Tibial nerve (tissue), 4 donors: ENCODE measurements around the gene TGFB1I1. TPM values are rescaled to one million over a fixed set of nuclear protein-coding genes. Genes with fewer than 3 reads are reported as not detected.

Source experiments
- DNase-seq, 2 donors: peaks; one replicate each; pipeline ENCODE4 v3.0.0-alpha.2; 2019; ENCODE audit warnings: low spot score in 2 of 2
- H3K27ac ChIP-seq, 4 donors: fragments of 200-600 bp; sonication (generic) in 3 of 4; one replicate each; pipeline ENCODE4 v1.5.1; 2017 to 2019; ENCODE audit warnings: mild to moderate bottlenecking in 1 of 4
- H3K27me3 ChIP-seq, 2 donors: fragments of 200-600 bp; sonication (generic) in 1 of 2; one replicate each; pipeline versions ENCODE4 v1.5.1 to v1.6.0; 2017 to 2019
- H3K36me3 ChIP-seq, 3 donors: fragments of 200-600 bp; sonication (generic); one replicate each; pipeline ENCODE4 v1.5.1; 2018 to 2019
- H3K4me1 ChIP-seq, 4 donors: fragments of 200-600 bp; sonication (generic) in 3 of 4; one replicate each; pipeline ENCODE4 v1.5.1; 2017 to 2019
- H3K4me3 ChIP-seq, 4 donors: fragments of 200-600 bp; sonication (generic) in 3 of 4; one replicate each; pipeline ENCODE4 v1.5.1; 2017 to 2019; ENCODE audit warnings: mild to moderate bottlenecking in 1 of 4, moderate library complexity in 1 of 4
- H3K9me3 ChIP-seq, 4 donors: fragments of 200-600 bp; sonication (generic) in 3 of 4; one replicate each; pipeline ENCODE4 v1.5.1; 2017 to 2019
- EP300 ChIP-seq, 2 donors: sonication (generic); formaldehyde crosslinking; IDR thresholded peaks; one replicate each; pipeline ENCODE4 v1.6.1; 2017; ENCODE audit warnings: antibody characterized with exemption in 2 of 2, mild to moderate bottlenecking in 1 of 2
- POLR2A ChIP-seq, 2 donors: fragments of 450-650 bp; IDR thresholded peaks; one replicate each; pipeline ENCODE4 v1.6.1; 2017; ENCODE audit warnings: antibody characterized with exemption in 2 of 2, mild to moderate bottlenecking in 2 of 2, moderate library complexity in 2 of 2
- whole genome bisulfite sequencing, 2 donors: methylation state at CpG; one replicate each; pipeline ENCODE4 v1.1.5; 2018; 5-methylcytosine and 5-hydroxymethylcytosine counted together
- total RNA-seq, 4 donors: library from RNA; depleted of rRNA; stranded (reverse); fragments of >200 nt; gene quantifications; one replicate each; pipeline ENCODE4 v1.1.0, GENCODE V29; 2016
- TF ChIP-seq, protein P1 (sequence below), 5 experiments: fragments of 200-600 bp in 3 of 5; fragments of 450-650 bp in 2 of 5; sonication (generic) in 3 of 5; IDR thresholded peaks; one replicate each; pipeline ENCODE4 v1.5.1; 2016 to 2019; ENCODE audit warnings: antibody characterized with exemption in 5 of 5, mild to moderate bottlenecking in 3 of 5, moderate library complexity in 2 of 5

The TGFB1I1 gene
- total RNA-seq = 10 to 100 TPM; 29.3 to 68.7 (median 53.5) TPM

- Histone ChIP-seq H3K27ac (peak within 1 kb of the TSS; percentile 88 to 98 (median 96)), H3K36me3 (peaks cover 0 to 43% (median 4%) of the 10 kb centered on the region in 3 donors), H3K4me1 (peaks cover 0 to 48% (median 12%) of the 10 kb centered on the region in 4 donors), H3K27me3 (no peaks in the 10 kb centered on the region), H3K4me3 (peak within 1 kb of the TSS; percentile 52 to 83 (median 65)), H3K9me3 (no peaks in the 10 kb centered on the region)
- DNase-seq = peak; percentile 40 to 44
- TF ChIP-seq, protein P1, sequence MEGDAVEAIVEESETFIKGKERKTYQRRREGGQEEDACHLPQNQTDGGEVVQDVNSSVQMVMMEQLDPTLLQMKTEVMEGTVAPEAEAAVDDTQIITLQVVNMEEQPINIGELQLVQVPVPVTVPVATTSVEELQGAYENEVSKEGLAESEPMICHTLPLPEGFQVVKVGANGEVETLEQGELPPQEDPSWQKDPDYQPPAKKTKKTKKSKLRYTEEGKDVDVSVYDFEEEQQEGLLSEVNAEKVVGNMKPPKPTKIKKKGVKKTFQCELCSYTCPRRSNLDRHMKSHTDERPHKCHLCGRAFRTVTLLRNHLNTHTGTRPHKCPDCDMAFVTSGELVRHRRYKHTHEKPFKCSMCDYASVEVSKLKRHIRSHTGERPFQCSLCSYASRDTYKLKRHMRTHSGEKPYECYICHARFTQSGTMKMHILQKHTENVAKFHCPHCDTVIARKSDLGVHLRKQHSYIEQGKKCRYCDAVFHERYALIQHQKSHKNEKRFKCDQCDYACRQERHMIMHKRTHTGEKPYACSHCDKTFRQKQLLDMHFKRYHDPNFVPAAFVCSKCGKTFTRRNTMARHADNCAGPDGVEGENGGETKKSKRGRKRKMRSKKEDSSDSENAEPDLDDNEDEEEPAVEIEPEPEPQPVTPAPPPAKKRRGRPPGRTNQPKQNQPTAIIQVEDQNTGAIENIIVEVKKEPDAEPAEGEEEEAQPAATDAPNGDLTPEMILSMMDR (IDR thresholded peaks at IDR 0.05) = no peak
- TF ChIP-seq EP300 (IDR thresholded peaks at IDR 0.05) (no peak), POLR2A (IDR thresholded peaks at IDR 0.05) (no peak)
- 0 to 1% methylated on average over 33 to 46 of the region's 63 CpGs for WGBS, 2 donors
Observed at GRCh38 chr16:31471875-31472708, at the start of gene TGFB1I1. Gene TGFB1I1, plus strand, starts transcription at chr16:31472152. Its CDS starts 37 bp downstream, at chr16:31472189.

DNA sequence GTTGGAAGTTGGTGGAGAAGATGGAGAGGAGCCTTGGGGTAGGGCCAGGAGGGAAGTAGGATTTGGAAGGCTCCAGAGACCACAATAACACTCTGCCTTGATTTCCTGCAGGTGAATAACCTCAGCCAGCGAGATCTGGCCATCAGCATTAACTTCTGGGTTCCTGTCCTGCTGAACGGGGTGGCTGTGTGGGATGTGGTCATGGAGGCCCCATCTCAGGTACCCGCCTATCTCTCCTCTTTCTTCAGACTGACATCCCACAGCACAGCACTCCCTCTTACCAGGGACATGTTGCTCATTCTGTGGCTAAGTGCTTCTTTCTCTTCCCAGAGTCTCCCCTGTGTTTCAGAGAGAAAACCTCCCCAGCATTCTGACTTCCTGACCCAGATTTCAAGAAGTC, 48.7 kb upstream of the TGFB1I1 start:
- TF ChIP-seq, protein P1 (IDR thresholded peaks at IDR 0.05) = no peak
- TF ChIP-seq POLR2A (IDR thresholded peaks at IDR 0.05) = no peak
- TF ChIP-seq EP300 (IDR thresholded peaks at IDR 0.05) = no peak
- Histone ChIP-seq H3K4me3 (no peak overlapping the region), H3K36me3 (no peaks in the 10 kb centered on the region), H3K27me3 (no peaks in the 10 kb centered on the region), H3K9me3 (no peaks in the 10 kb centered on the region), H3K27ac (no peak overlapping the region), H3K4me1 (peaks cover 0 to 10% (median 4%) of the 10 kb centered on the region in 4 donors)
- DNase-seq = no peak
- WGBS, 2 donors = 68 to 71% methylated on average over 3 of the region's 3 CpGs

DNA sequence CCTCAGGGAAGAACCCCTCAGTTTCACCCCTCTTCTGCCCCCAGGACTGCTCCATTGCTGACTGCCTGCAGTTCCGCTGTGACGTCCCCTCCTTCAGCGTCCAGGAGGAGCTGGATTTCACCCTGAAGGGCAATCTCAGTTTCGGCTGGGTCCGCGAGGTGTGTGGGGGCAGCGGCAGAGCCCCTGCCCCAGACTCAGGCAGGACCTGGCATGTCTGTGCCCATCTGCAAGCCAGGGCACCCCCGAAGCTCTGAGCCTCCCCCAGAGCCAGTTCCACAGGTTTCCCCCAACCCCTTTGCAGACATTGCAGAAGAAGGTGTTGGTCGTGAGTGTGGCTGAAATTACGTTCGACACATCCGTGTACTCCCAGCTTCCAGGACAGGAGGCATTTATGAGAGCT, 48.2 kb upstream of the TGFB1I1 start:
- Histone ChIP-seq H3K4me1 (peaks cover 0 to 11% (median 4%) of the 10 kb centered on the region in 4 donors), H3K4me3 (no peak overlapping the region)

GRCh38 chr16:31427441-31428278, 44.3 kb upstream of the TGFB1I1 start:
- no peak for TF ChIP-seq POLR2A (IDR thresholded peaks at IDR 0.05)
- TF ChIP-seq, protein P1 (IDR thresholded peaks at IDR 0.05) = no peak
- TF ChIP-seq EP300 (IDR thresholded peaks at IDR 0.05) = no peak
- Histone ChIP-seq H3K9me3 (no peaks in the 10 kb centered on the region), H3K4me3 (peak overlapping the region; percentile 13 to 56 (median 27)), H3K27ac (peak overlapping the region in 1 of 4 donors; percentile 45), H3K36me3 (no peaks in the 10 kb centered on the region), H3K4me1 (peaks cover 0 to 11% (median 4%) of the 10 kb centered on the region in 4 donors), H3K27me3 (no peaks in the 10 kb centered on the region)
- WGBS, 2 donors = 20 to 39% methylated on average over 38 to 53 of the region's 83 CpGs
- DNase-seq = peak in 1 of 2 donors; percentile 15

More for the DNA sequence above, 48.2 kb upstream of the TGFB1I1 start:
- DNase-seq = no peak
- H3K27ac ChIP-seq = no peak overlapping the region
- no peaks in the 10 kb centered on the region for H3K9me3 ChIP-seq
- TF ChIP-seq POLR2A (IDR thresholded peaks at IDR 0.05) (no peak), EP300 (IDR thresholded peaks at IDR 0.05) (no peak)
- TF ChIP-seq, protein P1 (IDR thresholded peaks at IDR 0.05) = no peak
- H3K36me3 ChIP-seq = no peaks in the 10 kb centered on the region
- WGBS, 2 donors = 74 to 77% methylated on average over 10 to 12 of the region's 12 CpGs
- no peaks in the 10 kb centered on the region for H3K27me3 ChIP-seq
